HG02610 (cell line): ENCODE results near the gene MTX1.
A peak's percentile ranks its signal among the peaks of the same experiment; 100 is the strongest.
"Not testable (repeated sequence)": the region's sequence is repeated elsewhere in the genome, so short reads cannot be mapped to it uniquely, and the experiment has no call there.

Experiments used
- ATAC-seq: cut with Tn5 transposase; IDR thresholded peaks from one replicate; pipeline ENCODE4 v1.9.1; 2021; ENCODE audit warnings: mild to moderate bottlenecking, moderate library complexity; ENCODE audit not compliant: unreplicated experiment

The MTX1 gene

DNA sequence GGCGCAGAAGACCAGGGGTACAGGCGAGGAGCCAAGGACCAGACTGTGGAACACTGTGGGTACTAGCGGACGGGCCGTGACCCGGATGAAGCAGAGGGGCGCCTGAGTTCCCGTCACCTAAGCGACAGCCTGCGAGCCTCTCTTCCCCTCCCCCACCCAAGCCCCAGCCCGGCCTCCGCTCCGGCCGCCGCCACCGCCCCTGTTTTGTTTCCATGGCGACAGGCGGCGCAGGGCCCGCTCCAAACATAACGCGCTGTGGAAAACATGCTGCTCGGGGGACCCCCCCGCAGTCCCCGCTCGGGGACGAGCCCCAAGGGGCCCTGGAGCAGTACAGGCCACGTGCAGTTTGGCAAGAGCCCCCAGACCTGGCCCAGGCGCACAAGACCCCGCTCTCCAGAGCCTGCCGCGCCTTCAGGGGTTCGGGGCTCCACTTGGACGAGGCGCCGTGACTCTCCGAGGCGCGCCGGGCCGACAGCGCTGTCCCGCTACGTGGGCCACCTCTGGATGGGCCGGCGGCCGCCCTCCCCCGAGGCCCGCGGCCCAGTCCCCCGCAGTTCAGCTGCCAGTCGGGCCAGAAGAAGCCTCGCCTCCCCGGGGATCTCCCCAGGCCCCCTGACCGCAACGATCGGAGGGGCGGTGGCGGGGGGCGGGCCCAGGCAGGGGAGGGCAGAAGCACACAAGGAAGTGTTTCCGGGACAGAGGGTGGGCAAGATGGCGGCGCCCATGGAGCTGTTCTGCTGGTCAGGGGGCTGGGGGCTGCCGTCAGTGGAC is at the start of gene MTX1:
Gene MTX1 (plus strand): TSS at position 155 of the 771 bp plus-strand sequence. CDS start 110 bp downstream, at position 265.
- ATAC-seq, result peak; percentile 72

DNA sequence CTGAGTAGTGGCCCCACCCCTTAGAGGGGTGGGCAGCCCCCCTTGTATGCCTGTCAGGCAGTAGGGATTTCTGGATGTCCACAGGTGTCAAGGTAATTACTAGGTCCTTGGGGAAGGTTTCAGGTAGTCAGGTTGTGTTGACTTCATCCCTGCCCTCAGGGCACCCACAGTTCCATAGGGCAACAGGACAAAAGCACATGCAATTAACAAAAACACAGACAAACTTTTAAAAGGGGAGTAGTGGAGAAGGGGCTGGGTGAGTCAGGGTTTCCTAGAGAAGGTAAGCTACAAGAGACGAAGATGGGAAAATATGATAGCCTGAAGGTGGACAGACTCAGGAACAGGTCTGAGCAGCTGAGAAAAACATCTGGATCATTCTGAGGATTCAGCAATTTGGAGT is 49.5 kb upstream of the MTX1 start:
- no peak for ATAC-seq

GRCh38 chr1:155160128-155160527 is 48.4 kb upstream of the MTX1 start:
- ATAC-seq, result no peak

DNA sequence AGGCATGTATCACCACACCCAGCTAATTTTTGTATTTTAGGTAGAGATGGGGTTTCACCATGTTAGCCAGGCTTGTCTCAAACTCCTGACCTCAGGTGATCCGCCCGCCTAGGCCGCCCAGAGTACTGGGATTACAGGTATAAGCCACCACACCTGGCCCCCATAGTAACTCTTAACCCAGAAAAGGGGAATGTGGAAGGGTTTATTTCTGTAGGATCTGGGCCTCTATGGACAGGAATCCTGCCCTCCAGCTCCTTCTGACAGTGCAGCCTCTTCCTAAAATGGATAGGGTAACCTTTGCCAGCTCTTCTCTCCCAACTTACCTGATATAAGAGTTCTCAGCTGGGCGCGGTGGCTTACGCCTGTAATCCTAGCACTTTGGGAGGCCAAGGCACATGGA is 45.9 kb upstream of the MTX1 start:
- not testable (repeated sequence) for ATAC-seq

- ATAC-seq, result not testable (repeated sequence)
These were observed 44.7 kb upstream of the MTX1 start for GRCh38 chr1:155163785-155164184.

- not testable (repeated sequence) for ATAC-seq
These were observed 43.9 kb upstream of the MTX1 start for GRCh38 chr1:155164625-155165024.

DNA sequence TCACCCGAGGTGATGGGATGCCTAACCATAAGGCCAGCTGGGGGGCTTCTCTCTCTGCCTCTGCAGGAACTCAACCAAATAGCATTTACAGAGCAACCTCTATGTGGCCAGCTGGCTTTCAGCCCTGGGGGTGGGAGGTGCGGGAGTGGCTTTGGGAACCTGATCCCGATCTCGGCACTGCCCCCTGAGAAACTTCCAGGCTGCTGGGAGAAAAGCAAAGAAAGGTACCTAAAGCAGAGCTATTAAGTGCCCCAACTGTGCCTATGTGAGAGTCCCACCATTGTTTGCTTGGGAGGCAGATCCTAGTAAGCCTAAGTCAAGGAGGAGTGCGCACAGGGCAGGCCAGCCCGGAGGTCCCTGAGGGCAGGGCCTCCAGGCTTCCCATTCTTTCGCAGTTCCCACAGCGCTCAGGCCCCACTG is 42.4 kb upstream of the MTX1 start:
- ATAC-seq, result no peak

GRCh38 chr1:155166471-155167165 is 41.9 kb upstream of the MTX1 start:
- no peak for ATAC-seq

DNA sequence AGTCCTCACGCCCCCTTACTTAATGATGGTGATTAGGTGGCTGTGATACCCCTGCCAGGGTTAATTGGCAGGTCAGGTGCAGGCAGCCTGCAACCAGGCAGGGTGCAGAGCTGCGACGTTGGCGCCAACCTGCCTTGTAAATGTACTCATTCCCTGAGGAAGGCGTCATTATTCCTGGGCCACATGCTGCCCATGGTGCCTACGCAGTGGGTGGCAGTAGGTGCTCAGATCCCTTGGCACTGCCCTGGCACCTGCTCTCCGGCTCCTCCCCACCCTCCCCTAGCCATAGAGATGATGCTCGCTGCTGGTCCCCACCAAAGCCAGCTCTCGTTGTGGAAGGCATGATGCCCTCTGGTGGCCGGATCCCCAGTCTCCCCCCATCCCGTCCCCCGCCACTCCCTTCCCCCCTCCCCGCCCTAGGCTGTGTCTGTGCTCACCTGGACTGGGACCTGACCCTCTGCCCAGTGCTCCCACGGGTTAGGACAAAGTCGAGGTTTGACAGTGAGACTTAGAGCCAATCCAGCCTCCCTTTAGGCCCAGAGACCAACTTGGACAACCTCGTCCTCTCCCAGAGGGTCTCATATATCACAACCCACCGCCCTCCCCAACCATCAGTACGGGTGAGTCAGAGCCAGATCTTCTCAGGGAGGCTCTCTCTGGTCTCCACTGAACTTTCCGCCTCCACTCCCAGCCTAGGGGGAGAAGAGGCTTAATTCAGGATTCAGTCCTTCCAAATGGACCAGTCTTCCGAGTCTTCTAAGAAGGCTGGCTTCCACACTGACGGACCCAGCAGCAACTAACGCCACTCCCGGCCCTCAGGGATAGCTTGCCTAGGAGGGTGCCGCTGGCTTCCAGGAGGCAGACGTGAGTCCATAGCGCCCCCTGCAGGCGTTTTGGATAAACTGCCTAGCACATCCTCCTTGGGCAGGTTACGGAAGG is 41.1 kb upstream of the MTX1 start:
- no peak for ATAC-seq

DNA sequence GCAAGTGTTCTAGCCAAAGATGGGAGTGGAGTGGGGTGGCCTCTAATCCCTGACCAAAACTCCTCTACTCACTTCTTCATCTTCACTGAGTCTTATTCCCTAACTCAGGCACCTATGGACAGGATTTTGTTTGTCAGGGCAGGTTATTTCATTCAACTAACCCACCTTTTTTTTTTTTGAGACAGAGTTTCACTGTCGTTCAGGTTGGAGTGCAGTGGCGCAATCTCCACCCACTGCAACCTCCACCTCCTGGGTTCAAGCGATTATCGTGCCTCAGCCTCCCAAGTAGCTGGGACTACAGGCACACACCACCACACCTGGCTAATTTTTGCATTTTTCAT is 40.4 kb upstream of the MTX1 start:
- ATAC-seq, result not testable (repeated sequence)

GRCh38 chr1:155168456-155169210 is 39.9 kb upstream of the MTX1 start:
- ATAC-seq, result no peak

GRCh38 chr1:155169541-155169940 is 39.0 kb upstream of the MTX1 start:
- no peak for ATAC-seq

DNA sequence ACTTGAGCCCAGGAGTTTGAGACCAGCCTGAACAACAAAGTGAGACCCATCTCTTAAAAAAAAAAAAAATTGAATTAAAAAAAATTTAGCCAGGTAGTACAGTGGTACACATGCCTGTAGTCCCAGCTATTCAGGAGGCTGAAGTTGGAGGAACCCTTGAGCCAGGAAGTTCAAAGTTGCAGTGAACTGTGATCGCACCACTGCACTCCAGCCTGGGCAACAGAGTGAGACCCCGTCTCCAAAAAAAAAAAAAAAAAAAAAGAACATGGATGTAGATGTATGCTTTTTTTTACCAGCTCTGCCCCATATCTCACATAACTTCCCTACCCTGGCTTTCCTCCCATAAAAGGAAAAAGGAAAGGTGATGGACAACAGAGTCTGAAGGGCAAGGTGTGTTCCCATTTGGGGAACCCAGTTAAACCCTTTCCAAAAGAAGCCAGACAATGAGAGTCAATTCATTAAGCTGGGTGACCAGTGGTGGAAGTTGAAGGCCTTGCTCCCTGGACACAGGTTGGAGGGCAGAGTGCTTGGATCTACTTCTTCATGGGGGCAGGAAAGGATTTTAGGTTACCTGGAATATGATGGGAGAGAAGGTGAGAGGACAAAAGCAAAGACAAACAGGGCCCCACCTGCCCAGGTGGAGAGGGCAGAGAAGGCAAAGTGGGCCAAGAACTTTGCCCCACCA is 38.3 kb upstream of the MTX1 start:
- no peak for ATAC-seq

DNA sequence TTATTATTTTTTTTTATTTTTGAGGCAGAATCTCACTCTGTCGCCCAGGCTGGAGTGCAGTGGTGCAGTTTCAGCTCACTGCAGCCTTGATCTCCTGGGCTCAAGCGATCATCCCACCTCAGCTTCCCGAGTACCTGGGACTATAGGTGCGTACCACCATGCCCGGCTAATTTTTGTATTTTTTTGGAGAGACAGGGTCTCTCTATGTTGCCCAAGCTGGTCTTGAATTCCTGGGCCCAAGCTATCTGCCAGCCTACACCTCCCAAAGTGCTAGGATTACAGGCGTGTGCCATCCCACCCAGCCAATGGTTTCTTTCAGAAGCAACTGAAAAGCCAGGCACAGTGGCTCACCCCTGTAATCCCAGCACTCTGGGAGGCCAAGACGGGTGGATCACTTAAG is 37.7 kb upstream of the MTX1 start:
- no peak for ATAC-seq

DNA sequence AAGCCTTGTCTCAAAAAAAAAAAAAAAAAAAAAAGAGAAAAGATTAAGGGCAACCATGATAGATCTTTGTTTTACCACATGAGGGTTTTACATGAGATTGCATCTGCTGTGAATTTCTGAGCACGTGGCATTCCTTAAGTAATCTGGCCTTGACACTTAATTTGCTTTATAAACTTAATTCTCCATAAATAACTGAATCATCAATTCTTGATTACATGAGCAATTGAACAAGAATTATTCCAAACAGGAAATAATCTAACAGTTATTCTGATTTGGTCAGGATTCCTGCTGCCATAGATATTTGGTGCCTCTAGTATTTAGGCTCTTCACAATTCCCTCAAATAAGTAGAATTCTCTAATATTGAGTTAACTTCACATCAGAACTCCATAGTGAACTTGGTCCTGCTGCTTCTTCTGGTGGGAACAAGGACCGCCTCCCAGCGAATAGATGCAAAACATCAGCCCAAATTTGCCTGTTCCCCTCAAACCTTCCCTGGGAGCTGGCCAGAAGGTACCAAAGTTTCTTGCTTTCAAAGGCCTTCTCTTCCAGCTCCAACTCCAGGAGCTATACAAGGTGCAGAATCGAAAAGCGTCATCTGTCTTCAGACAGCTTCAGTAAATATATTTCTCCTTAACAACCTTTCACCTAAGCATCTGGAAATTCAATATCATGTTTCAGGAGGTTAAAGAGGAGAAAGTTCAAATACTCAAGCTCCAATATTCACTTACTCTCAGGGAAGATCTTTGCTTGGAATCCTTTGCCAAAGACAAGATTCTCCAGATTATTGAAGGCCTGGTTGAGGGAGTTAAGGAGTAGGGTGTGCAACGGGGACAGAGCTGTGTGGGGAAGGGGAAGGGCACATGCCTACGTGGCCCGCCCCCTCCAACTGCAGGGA is 36.4 kb upstream of the MTX1 start:
- ATAC-seq, result peak; percentile 17

DNA sequence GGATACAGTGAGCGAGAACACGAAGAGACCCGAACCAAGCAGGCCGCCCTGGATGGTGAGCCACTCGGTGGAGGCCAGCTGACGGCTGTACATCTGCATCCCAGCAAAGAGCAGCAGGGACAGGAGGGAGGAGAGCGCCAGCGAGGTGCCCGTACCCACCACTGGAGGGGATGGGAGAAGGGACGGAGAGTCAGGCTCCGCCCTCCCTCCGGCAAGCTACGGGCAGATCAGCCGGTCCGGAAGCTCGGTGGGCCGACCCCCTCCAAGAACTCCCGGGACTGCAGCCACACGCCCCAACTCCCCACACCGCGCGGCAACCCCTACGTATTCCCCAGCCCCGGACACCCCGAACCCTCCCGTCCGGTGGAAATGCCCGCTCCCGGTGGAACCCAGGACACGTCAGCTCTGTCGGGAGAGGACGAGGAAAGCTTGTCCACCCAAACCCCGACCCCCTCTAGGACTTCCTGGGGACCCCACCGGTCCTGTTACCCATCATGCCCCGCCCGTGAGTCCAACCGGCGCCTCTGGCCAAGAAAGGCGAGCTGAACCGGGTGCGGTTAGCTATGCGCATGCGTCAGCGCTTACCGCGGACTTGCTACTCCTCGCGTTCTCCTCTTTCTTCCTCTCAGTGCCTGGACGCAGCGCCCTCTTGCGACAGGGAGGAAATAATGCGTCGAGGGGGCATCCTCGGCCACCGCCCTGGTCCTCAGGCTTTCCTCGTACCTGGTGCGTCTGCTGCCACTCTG is 35.6 kb upstream of the MTX1 start, which contains the start of gene KRTCAP2:
Gene KRTCAP2 (minus strand): TSS at position 573 of the 746 bp plus-strand sequence. CDS start 80 bp downstream, at position 493.
- peak; percentile 56 for ATAC-seq

GRCh38 chr1:155173478-155174323 is 34.8 kb upstream of the MTX1 start, which contains the start of gene TRIM46:
Gene TRIM46, plus strand, starts transcription at chr1:155173849. Its CDS starts 118 bp downstream, at chr1:155173967.
- ATAC-seq, result no peak
